ENCODE measurements around the gene SLC26A11.
"Not testable (repeated sequence)": the region's sequence is repeated elsewhere in the genome, so short reads cannot be mapped to it uniquely, and the experiment has no call there.

SLC26A11 gene

GRCh38 chr17:80237386-80237785 lies 17.2 kb downstream of the SLC26A11 start:
- Histone ChIP-seq H3K4me3 (no peak overlapping the region), H3K27ac (no peak overlapping the region), H3K4me1 (no peaks in the 10 kb centered on the region), H3K27me3 (no peaks in the 10 kb centered on the region), H3K9me3 (peaks cover 0 to 12% (median 10%) of the 10 kb centered on the region in 3 donors), H3K36me3 (peaks cover 55 to 86% (median 65%) of the 10 kb centered on the region in 3 donors)
- DNase-seq = no peak
- intact Hi-C loops (cut with DNase I; ENCODE audit: low total_unique reads) = no loop called here
- TF ChIP-seq CTCF (IDR thresholded peaks at IDR 0.05) = no peak

GRCh38 chr17:80242505-80242904 lies 22.3 kb downstream of the SLC26A11 start:
- intact Hi-C loops (cut with DNase I; ENCODE audit: low total_unique reads) = no loop called here
- peaks cover 56 to 91% (median 70%) of the 10 kb centered on the region in 3 donors for H3K36me3 ChIP-seq

GRCh38 chr17:80243526-80244433 lies 23.6 kb downstream of the SLC26A11 start:
- DNase-seq = peak in 1 of 2 donors; percentile 16
- Histone ChIP-seq H3K27ac (no peak overlapping the region), H3K27me3 (no peaks in the 10 kb centered on the region), H3K4me1 (no peaks in the 10 kb centered on the region), H3K36me3 (peaks cover 45 to 93% (median 71%) of the 10 kb centered on the region in 3 donors), H3K9me3 (no peaks in the 10 kb centered on the region), H3K4me3 (no peak overlapping the region)
- no peak for TF ChIP-seq CTCF (IDR thresholded peaks at IDR 0.05)
- intact Hi-C loops (cut with DNase I; ENCODE audit: low total_unique reads) = no loop called here

More at GRCh38 chr17:80242505-80242904, 22.3 kb downstream of the SLC26A11 start:
- Histone ChIP-seq H3K4me1 (no peaks in the 10 kb centered on the region), H3K9me3 (no peaks in the 10 kb centered on the region), H3K27me3 (no peaks in the 10 kb centered on the region), H3K27ac (no peak overlapping the region), H3K4me3 (no peak overlapping the region)
- no peak for DNase-seq
- no peak for TF ChIP-seq CTCF (IDR thresholded peaks at IDR 0.05)

- H3K27me3 ChIP-seq; intact Hi-C loops (cut with DNase I; ENCODE audit: low total_unique reads); DNase-seq; H3K27ac ChIP-seq; H3K4me1 ChIP-seq; H3K9me3 ChIP-seq; H3K4me3 ChIP-seq: not testable (repeated sequence)
- H3K36me3 ChIP-seq = peaks cover 50 to 99% (median 77%) of the 10 kb centered on the region in 3 donors
These were observed 24.2 kb downstream of the SLC26A11 start for GRCh38 chr17:80244448-80244847.

- Histone ChIP-seq H3K4me3 (no peak overlapping the region), H3K4me1 (no peaks in the 10 kb centered on the region), H3K27me3 (no peaks in the 10 kb centered on the region), H3K27ac (no peak overlapping the region), H3K9me3 (no peaks in the 10 kb centered on the region), H3K36me3 (peaks cover 55 to 100% (median 80%) of the 10 kb centered on the region in 3 donors)
- intact Hi-C loops (cut with DNase I; ENCODE audit: low total_unique reads) = no loop called here
- peak in 1 of 2 donors; percentile 15 for DNase-seq
- no peak for TF ChIP-seq CTCF (IDR thresholded peaks at IDR 0.05)
These were observed 24.8 kb downstream of the SLC26A11 start for GRCh38 chr17:80244871-80245509.
